Esophagus muscularis mucosa (tissue), 4 donors: ENCODE results near the gene CXXC4.

Source experiments
- EP300 ChIP-seq: sonication (generic); formaldehyde crosslinking; IDR thresholded peaks from one replicate; pipeline ENCODE4 v1.6.1; 2017; ENCODE audit warnings: antibody characterized with exemption
- POLR2A ChIP-seq: fragments of 450-650 bp; IDR thresholded peaks from one replicate; pipeline ENCODE4 v1.6.1; 2017; ENCODE audit warnings: antibody characterized with exemption, moderate library complexity, mild to moderate bottlenecking, low read depth
- POLR2AphosphoS5 ChIP-seq, 2 donors: sonication (generic); formaldehyde crosslinking; IDR thresholded peaks; one replicate each; pipeline ENCODE4 v1.6.1; 2017; ENCODE audit warnings: antibody characterized with exemption in 2 of 2
- TF ChIP-seq, protein P1 (sequence below), 3 experiments: fragments of 200-600 bp in 2 of 3; fragments of 450-650 bp in 1 of 3; sonication (generic) in 2 of 3; IDR thresholded peaks; one replicate each; pipeline ENCODE4 v1.5.1; 2017 to 2019; ENCODE audit warnings: antibody characterized with exemption in 3 of 3, mild to moderate bottlenecking in 2 of 3, moderate library complexity in 1 of 3

DNA sequence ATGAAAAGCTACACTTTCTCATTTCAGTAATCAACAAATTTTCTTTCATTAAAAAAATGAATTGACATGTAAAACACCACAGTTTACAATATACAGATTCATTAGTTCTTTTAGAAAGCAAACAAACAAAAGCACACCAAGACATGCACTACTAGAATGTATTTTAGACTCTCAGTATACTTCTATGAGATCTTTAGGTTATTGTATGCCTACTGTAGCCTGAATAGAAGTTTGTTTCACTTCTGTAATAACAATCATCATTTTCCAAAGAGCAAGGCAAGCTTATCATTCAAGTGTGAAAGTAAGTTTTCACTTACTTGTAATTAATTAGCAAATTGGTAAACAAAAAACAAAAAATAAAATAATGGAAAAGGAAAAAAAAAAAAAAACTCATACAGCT lies 24.9 kb downstream of the CXXC4 start:
- TF ChIP-seq, protein P1, sequence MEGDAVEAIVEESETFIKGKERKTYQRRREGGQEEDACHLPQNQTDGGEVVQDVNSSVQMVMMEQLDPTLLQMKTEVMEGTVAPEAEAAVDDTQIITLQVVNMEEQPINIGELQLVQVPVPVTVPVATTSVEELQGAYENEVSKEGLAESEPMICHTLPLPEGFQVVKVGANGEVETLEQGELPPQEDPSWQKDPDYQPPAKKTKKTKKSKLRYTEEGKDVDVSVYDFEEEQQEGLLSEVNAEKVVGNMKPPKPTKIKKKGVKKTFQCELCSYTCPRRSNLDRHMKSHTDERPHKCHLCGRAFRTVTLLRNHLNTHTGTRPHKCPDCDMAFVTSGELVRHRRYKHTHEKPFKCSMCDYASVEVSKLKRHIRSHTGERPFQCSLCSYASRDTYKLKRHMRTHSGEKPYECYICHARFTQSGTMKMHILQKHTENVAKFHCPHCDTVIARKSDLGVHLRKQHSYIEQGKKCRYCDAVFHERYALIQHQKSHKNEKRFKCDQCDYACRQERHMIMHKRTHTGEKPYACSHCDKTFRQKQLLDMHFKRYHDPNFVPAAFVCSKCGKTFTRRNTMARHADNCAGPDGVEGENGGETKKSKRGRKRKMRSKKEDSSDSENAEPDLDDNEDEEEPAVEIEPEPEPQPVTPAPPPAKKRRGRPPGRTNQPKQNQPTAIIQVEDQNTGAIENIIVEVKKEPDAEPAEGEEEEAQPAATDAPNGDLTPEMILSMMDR (IDR thresholded peaks at IDR 0.05), result no peak
- TF ChIP-seq POLR2AphosphoS5 (IDR thresholded peaks at IDR 0.05) (no peak), POLR2A (no peak), EP300 (no peak)
